Lung (tissue), 12 donors: Measurements from ENCODE around the gene TTC28. TPM values are rescaled to one million over a fixed set of nuclear protein-coding genes. Genes with fewer than 3 reads are reported as not detected.

ENCODE experiments used
- ATAC-seq: fragments of 200-7000 bp; cut with Tn5 transposase; one replicate; pipeline ENCODE4 v1.9.1; 2020; ENCODE audit warnings: moderate number of reproducible peaks; ENCODE audit not compliant: insufficient read depth, low FRiP score
- DNase-seq, 3 donors: peaks; one replicate each; pipeline ENCODE4 v3.0.0-alpha.2; 2013 to 2017
- H3K27ac ChIP-seq, 2 donors: one replicate each; pipeline ENCODE4 v1.5.1; 2013; ENCODE audit warnings: mild to moderate bottlenecking in 2 of 2, moderate library complexity in 2 of 2, control low read depth in 1 of 2, inconsistent platforms in 1 of 2, low read depth in 1 of 2, low read length in 1 of 2
- H3K27me3 ChIP-seq, 3 donors: one replicate each; pipeline ENCODE4 v1.5.1; 2013; ENCODE audit warnings: low read length in 2 of 3; ENCODE audit not compliant: control insufficient read depth in 3 of 3, insufficient read depth in 3 of 3
- H3K36me3 ChIP-seq, 4 donors: one replicate each; pipeline ENCODE4 v1.5.1; 2013; ENCODE audit warnings: low read length in 4 of 4, mild to moderate bottlenecking in 1 of 4, moderate library complexity in 1 of 4; ENCODE audit not compliant: control insufficient read depth in 4 of 4, insufficient read depth in 4 of 4
- H3K4me1 ChIP-seq, 5 donors: one replicate each; pipeline ENCODE4 v1.5.1; 2013; ENCODE audit warnings: low read length in 5 of 5, mild to moderate bottlenecking in 2 of 5, moderate library complexity in 1 of 5; ENCODE audit not compliant: control insufficient read depth in 5 of 5, insufficient read depth in 5 of 5
- H3K4me3 ChIP-seq: one replicate; pipeline ENCODE4 v1.5.1; 2013; ENCODE audit warnings: mild to moderate bottlenecking, control low read depth, moderate library complexity
- H3K9ac ChIP-seq, 2 donors: one replicate each; pipeline ENCODE4 v1.5.1; 2013; ENCODE audit warnings: low read length in 2 of 2, control low read depth in 1 of 2; ENCODE audit not compliant: insufficient read depth in 1 of 2
- H3K9me3 ChIP-seq, 4 donors: one replicate each; pipeline ENCODE4 v1.5.1; 2013; ENCODE audit warnings: low read length in 3 of 4, mild to moderate bottlenecking in 1 of 4, moderate library complexity in 1 of 4; ENCODE audit not compliant: control insufficient read depth in 4 of 4, insufficient read depth in 3 of 4
- CTCF ChIP-seq: IDR thresholded peaks from 2 replicates; pipeline ENCODE4 v1.5.1; 2012; ENCODE audit warnings: mild to moderate bottlenecking; ENCODE audit errors: control extremely low read depth, extremely low read depth
- WGBS, 2 donors: extraction: QIAGEN DNeasy Blood & Tissue Kit; methylation state at CpG; one replicate each; pipeline ENCODE4 v1.1.7; 2013; 5-methylcytosine and 5-hydroxymethylcytosine counted together
- polyA plus RNA-seq, 2 donors: library from polyadenylated mRNA; stranded (reverse); fragments of 200-250 nt; gene quantifications; one replicate each; pipeline ENCODE4 v1.2.1, GENCODE V29; 2013
- total RNA-seq, 2 donors: library from RNA; depleted of rRNA in 1 of 2; stranded (reverse); fragments of >200 nt in 1 of 2; gene quantifications; one replicate each; pipeline ENCODE4 v1.2.1, GENCODE V29; 2014 to 2021
- donor health status: control.
- donor health status: control.
- donor health status: Bipolar disorder and iron deficiency.
- donor health status: healthy.
- donor health status: DM: yes; HTN: yes; CAD: no.

TTC28 gene
- total and polyA plus RNA-seq, 4 donors, result 4.7 to 72.2 (median 24.8) TPM

GRCh38 chr22:28095316-28096095 is 584.1 kb downstream of the TTC28 start:
- Histone ChIP-seq H3K4me1 (peaks cover 0 to 35% (median 2%) of the 10 kb centered on the region in 5 donors), H3K27me3 (no peaks in the 10 kb centered on the region), H3K9ac (no peak overlapping the region), H3K27ac (no peak overlapping the region), H3K36me3 (peaks cover 4 to 19% (median 13%) of the 10 kb centered on the region in 4 donors), H3K9me3 (no peaks in the 10 kb centered on the region), H3K4me3 (no peak overlapping the region)
- no peak for TF ChIP-seq CTCF
- WGBS, 2 donors, result 93 to 94% methylated on average over 5 of the region's 5 CpGs
- DNase-seq (no peak), ATAC-seq (no peak)

GRCh38 chr22:28094771-28095170 is 584.9 kb downstream of the TTC28 start:
- Histone ChIP-seq H3K4me3 (no peak overlapping the region), H3K27ac (no peak overlapping the region), H3K9ac (no peak overlapping the region), H3K4me1 (peaks cover 0 to 35% (median 2%) of the 10 kb centered on the region in 5 donors), H3K27me3 (no peaks in the 10 kb centered on the region), H3K9me3 (no peaks in the 10 kb centered on the region), H3K36me3 (peaks cover 4 to 15% (median 12%) of the 10 kb centered on the region in 4 donors)
- DNase-seq, result no peak
- no peak for TF ChIP-seq CTCF
- ATAC-seq, result no peak
- 88 to 90% methylated on average over 7 of the region's 7 CpGs for WGBS, 2 donors

DNA sequence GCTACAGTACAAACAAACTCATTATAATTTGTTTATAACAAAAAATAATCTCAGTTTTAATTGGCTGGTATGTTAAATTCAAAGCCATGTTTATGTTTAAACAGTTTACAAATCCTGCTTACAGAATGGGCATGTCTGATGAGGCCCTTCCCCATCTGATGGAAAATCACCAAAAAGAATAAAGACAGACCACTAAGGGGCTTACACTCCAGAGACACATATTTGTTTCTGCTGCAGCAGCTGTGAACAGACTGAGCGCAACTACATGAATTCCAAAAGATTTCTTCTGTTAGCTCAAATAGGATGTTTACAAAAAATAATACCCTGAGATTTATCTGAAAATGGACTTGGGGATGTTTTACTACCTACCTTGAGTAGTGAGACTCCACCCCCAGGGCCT is 585.9 kb downstream of the TTC28 start:
- Histone ChIP-seq H3K27me3 (no peaks in the 10 kb centered on the region), H3K9ac (no peak overlapping the region), H3K4me1 (peaks cover 0 to 35% (median 2%) of the 10 kb centered on the region in 5 donors), H3K4me3 (no peak overlapping the region), H3K36me3 (peaks cover 4 to 10% (median 7%) of the 10 kb centered on the region in 4 donors), H3K27ac (no peak overlapping the region), H3K9me3 (no peaks in the 10 kb centered on the region)
- DNase-seq, result peak; percentile 58 to 91 (median 88)
- no peak for ATAC-seq
- TF ChIP-seq CTCF, result no peak
- 88 to 90% methylated on average over 1 of the region's 1 CpG for WGBS, 2 donors
